Endothelial cell of umbilical vein (primary cell): ENCODE data around the gene NT5DC2. TPM values are rescaled to one million over a fixed set of nuclear protein-coding genes. Genes with fewer than 3 reads are reported as not detected.

Experiments used
- BruUV-seq: library from RNA; stranded (reverse); fragments of 400-500 nt; replicated peaks from 2 replicates; lab custom pipeline; 2021; lab: Mats Ljungman, UMichigan
- CTCF ChIA-PET: fragments of 300-600, 350-600 bp; sonication (Branson Sonifier 250); formaldehyde crosslinking; loops from one replicate; lab custom pipeline; 2021; ENCODE audit warnings: antibody characterized with exemption, inconsistent platforms; lab: Charles Lee
- POLR2A ChIA-PET: fragments of 300-600, 350-600 bp; sonication (Branson Sonifier 250); formaldehyde crosslinking; loops from one replicate; lab custom pipeline; 2021; ENCODE audit warnings: antibody characterized with exemption, inconsistent platforms; lab: Charles Lee
- DNase-seq: peaks from one replicate; pipeline ENCODE4 v3.0.0-alpha.2; 2011; ENCODE audit warnings: low read depth, low spot score
- FAIRE-seq: peaks from 2 replicates; lab custom pipeline; 2011; peaks lifted over from hg19 to GRCh38; lab: Jason Lieb, UNC
- H2AFZ ChIP-seq: 2 replicates; pipeline ENCODE4 v1.6.0; 2012; ENCODE audit warnings: low read depth, low read length, control low read depth, inconsistent platforms
- H3K27ac ChIP-seq: 2 replicates; pipeline ENCODE4 v1.5.1; 2011; ENCODE audit warnings: low read depth, mild to moderate bottlenecking, control low read depth, low read length, moderate library complexity; ENCODE audit not compliant: insufficient read depth
- H3K27me3 ChIP-seq, 2 experiments: 2 replicates each; pipeline versions ENCODE4 v1.6.0 to v1.6.1; 2011; ENCODE audit warnings: low read length in 2 of 2, mixed read lengths in 1 of 2; ENCODE audit not compliant: control insufficient read depth in 2 of 2, insufficient read depth in 2 of 2
- H3K36me3 ChIP-seq, 2 experiments: 2 replicates in 1 of 2; 3 replicates in 1 of 2; pipeline ENCODE4 v1.5.1; 2011; ENCODE audit warnings: low read length in 2 of 2, mild to moderate bottlenecking in 1 of 2, moderate library complexity in 1 of 2; ENCODE audit not compliant: control insufficient read depth in 2 of 2, insufficient read depth in 2 of 2; ENCODE audit errors: extremely low read depth in 1 of 2
- H3K4me1 ChIP-seq: 3 replicates; pipeline ENCODE4 v1.5.1; 2011; ENCODE audit warnings: mild to moderate bottlenecking, low read length; ENCODE audit not compliant: control insufficient read depth, insufficient read depth; ENCODE audit errors: extremely low read depth
- H3K4me2 ChIP-seq: 2 replicates; pipeline ENCODE4 v1.6.1; 2011; ENCODE audit warnings: low read length, control low read depth, mixed read lengths; ENCODE audit not compliant: insufficient read depth
- H3K4me3 ChIP-seq, 3 experiments: fragments of 200-600 bp in 1 of 3; sonication (generic), shearing (Covaris generic) in 1 of 3; replicated peaks in 1 of 3; 2 replicates each; pipeline ENCODE4 v1.5.1; 2011 to 2016; ENCODE audit warnings: control low read depth in 3 of 3, low read length in 3 of 3, mild to moderate bottlenecking in 2 of 3, inconsistent platforms in 1 of 3, low read depth in 1 of 3, moderate library complexity in 1 of 3; ENCODE audit not compliant: insufficient read depth in 1 of 3
- H3K79me2 ChIP-seq: 2 replicates; pipeline ENCODE4 v1.6.0; 2012; ENCODE audit warnings: low read length, inconsistent platforms; ENCODE audit not compliant: control insufficient read depth, insufficient read depth
- H3K9ac ChIP-seq: replicated peaks from 2 replicates; pipeline ENCODE3; 2011; ENCODE audit warnings: low read length, control low read depth; ENCODE audit not compliant: insufficient read depth; ENCODE audit errors: extremely low read depth
- H3K9me1 ChIP-seq: replicated peaks from 3 replicates; pipeline ENCODE4 v1.6.0; 2011; ENCODE audit warnings: mild to moderate bottlenecking, low read length; ENCODE audit not compliant: control insufficient read depth, insufficient read depth; ENCODE audit errors: extremely low read depth
- H3K9me3 ChIP-seq: replicated peaks from 2 replicates; pipeline ENCODE4 v1.5.1; 2012; ENCODE audit warnings: low read length, inconsistent platforms; ENCODE audit not compliant: control insufficient read depth, insufficient read depth
- H4K20me1 ChIP-seq: replicated peaks from 2 replicates; pipeline ENCODE3; 2011; ENCODE audit warnings: mild to moderate bottlenecking, low read length; ENCODE audit not compliant: control insufficient read depth, insufficient read depth; ENCODE audit errors: extremely low read depth
- EZH2 ChIP-seq: IDR thresholded peaks from 2 replicates; pipeline ENCODE4 v1.6.1; 2012; ENCODE audit warnings: borderline replicate concordance, low read depth, mild to moderate bottlenecking, moderate library complexity, low read length, inconsistent platforms; ENCODE audit not compliant: severe bottlenecking
- FOS ChIP-seq: IDR thresholded peaks from 2 replicates; pipeline ENCODE4 v1.6.1; 2011; ENCODE audit warnings: mild to moderate bottlenecking, low read length, moderate library complexity, borderline replicate concordance; ENCODE audit not compliant: insufficient read depth
- GATA2 ChIP-seq: IDR thresholded peaks from 2 replicates; pipeline ENCODE4 v1.7.0; 2011; ENCODE audit warnings: low read depth, mild to moderate bottlenecking, moderate library complexity, mixed read lengths, low read length; ENCODE audit not compliant: insufficient read length, insufficient read depth
- JUN ChIP-seq: IDR thresholded peaks from 2 replicates; pipeline ENCODE4 v1.6.1; 2011; ENCODE audit warnings: borderline replicate concordance, low read depth; ENCODE audit not compliant: insufficient read length, insufficient read depth
- MYC ChIP-seq: IDR thresholded peaks from one replicate; pipeline ENCODE4 v1.6.1; 2011; ENCODE audit warnings: mild to moderate bottlenecking, low read depth, low read length
- POLR2A ChIP-seq: IDR thresholded peaks from 2 replicates; pipeline ENCODE4 v1.6.1; 2012; ENCODE audit warnings: low read depth, mild to moderate bottlenecking, control low read depth, low read length
- POLR2AphosphoS5 ChIP-seq: IDR thresholded peaks from 2 replicates; pipeline ENCODE4 v1.6.1; 2012; ENCODE audit warnings: low read depth, mild to moderate bottlenecking, control low read depth, low read length, moderate library complexity; ENCODE audit not compliant: insufficient read depth
- dilution Hi-C: fragments of 300-500 bp; cut with MboI; formaldehyde crosslinking; loops from one replicate; pipeline ENCODE4 v1.15.0; 2019; ENCODE audit warnings: low sequenced_read_pairs; ENCODE audit not compliant: extremely low pct_ligation_motif_present
- intact Hi-C: fragments of 100-400 bp; cut with micrococcal nuclease; formaldehyde crosslinking; loops from one replicate; pipeline ENCODE4 v1.10.0; 2022
- polyA plus RNA-seq, 4 experiments: library from polyadenylated mRNA; depleted of rRNA in 3 of 4; stranded (reverse) in 3 of 4; unstranded in 1 of 4; fragments of >200 nt; gene quantifications; 2 replicates each; pipeline versions ENCODE4 v1.2.1 to v1.2.3, GENCODE V29; 2011 to 2012; ENCODE audit warnings: missing spikeins in 1 of 4
- total RNA-seq: library from RNA; stranded (reverse); gene quantifications from 2 replicates; pipeline ENCODE4 v1.2.3, GENCODE V29; 2021
- TF ChIP-seq, protein P1 (sequence below), 2 donors: IDR thresholded peaks; 1 replicate in 1 of 2; 2 replicates in 1 of 2; pipeline ENCODE4 v1.5.1; 2011; ENCODE audit warnings: low read length in 2 of 2, mild to moderate bottlenecking in 2 of 2, moderate library complexity in 2 of 2, control low read depth in 1 of 2, inconsistent platforms in 1 of 2, low read depth in 1 of 2; ENCODE audit not compliant: insufficient read depth in 1 of 2; ENCODE audit errors: extremely low read depth in 1 of 2
- TF ChIP-seq, protein P2 (sequence below): IDR thresholded peaks from 2 replicates; pipeline ENCODE4 v1.6.1; 2011; ENCODE audit not compliant: insufficient read depth, insufficient read length

Gene NT5DC2
- total and polyA plus RNA-seq, 2 donors (not counting 3 experiments of a cell fraction or from before 2014, with no cell fraction given): 298 to 402 TPM

DNA sequence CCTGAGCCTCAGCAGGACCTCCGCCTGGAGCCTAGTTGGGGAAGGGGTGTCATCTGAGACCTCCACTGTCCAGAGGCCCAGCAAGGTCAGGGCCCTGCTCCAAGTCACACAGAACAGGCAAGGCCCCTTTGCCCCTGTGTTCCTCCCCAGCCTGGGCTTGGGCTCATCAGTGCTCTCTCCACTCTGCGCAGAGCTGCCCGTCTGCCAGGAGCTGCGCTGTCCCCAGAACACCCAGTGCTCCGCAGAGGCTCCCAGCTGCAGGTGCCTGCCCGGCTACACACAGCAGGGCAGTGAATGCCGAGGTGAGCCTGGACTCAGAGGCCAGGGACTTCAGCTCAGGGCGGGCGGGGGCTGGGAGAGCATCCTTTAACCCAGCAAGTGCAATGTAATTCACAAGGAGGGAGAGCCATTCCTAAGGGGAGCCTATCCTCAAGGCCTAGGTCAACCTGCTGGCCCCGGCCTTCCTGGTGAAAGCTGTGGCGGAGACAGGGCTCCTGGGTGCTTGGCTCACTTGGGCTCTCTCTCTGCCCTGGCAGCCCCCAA lies 30.8 kb downstream of the NT5DC2 start:
- H3K4me2 ChIP-seq: no peak overlapping the region
- H3K27ac ChIP-seq: no peak overlapping the region
- H3K79me2 ChIP-seq: peaks cover 38% of the 10 kb centered on the region
- H3K4me3 ChIP-seq: no peak overlapping the region
- peaks cover 11% of the 10 kb centered on the region for H3K4me1 ChIP-seq
- dilution Hi-C loops: no loop called here
- ChIA-PET CTCF (no interaction called here), POLR2A (no interaction called here)
- no peaks in the 10 kb centered on the region for H3K9me3 ChIP-seq
- no TSS peak for BruUV-seq
- no peak overlapping the region for H2AFZ ChIP-seq
- no peak for FAIRE-seq
- no peaks in the 10 kb centered on the region for H3K9me1 ChIP-seq
- DNase-seq: no peak
- H3K36me3 ChIP-seq: peaks cover 20 to 58% of the 10 kb centered on the region in 2 experiments
- TF ChIP-seq MYC (no peak), EZH2 (no peak), POLR2A (no peak), JUN (no peak), GATA2 (no peak), FOS (no peak), POLR2AphosphoS5 (no peak)
- TF ChIP-seq, protein P1, sequence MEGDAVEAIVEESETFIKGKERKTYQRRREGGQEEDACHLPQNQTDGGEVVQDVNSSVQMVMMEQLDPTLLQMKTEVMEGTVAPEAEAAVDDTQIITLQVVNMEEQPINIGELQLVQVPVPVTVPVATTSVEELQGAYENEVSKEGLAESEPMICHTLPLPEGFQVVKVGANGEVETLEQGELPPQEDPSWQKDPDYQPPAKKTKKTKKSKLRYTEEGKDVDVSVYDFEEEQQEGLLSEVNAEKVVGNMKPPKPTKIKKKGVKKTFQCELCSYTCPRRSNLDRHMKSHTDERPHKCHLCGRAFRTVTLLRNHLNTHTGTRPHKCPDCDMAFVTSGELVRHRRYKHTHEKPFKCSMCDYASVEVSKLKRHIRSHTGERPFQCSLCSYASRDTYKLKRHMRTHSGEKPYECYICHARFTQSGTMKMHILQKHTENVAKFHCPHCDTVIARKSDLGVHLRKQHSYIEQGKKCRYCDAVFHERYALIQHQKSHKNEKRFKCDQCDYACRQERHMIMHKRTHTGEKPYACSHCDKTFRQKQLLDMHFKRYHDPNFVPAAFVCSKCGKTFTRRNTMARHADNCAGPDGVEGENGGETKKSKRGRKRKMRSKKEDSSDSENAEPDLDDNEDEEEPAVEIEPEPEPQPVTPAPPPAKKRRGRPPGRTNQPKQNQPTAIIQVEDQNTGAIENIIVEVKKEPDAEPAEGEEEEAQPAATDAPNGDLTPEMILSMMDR (IDR thresholded peaks at IDR 0.05; ENCODE audit: extremely low read depth in 1 of 2, insufficient read depth in 1 of 2, low read depth in 1 of 2, low read length in 2 of 2): no peak
- TF ChIP-seq, protein P2, sequence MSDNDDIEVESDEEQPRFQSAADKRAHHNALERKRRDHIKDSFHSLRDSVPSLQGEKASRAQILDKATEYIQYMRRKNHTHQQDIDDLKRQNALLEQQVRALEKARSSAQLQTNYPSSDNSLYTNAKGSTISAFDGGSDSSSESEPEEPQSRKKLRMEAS: no peak
- no peaks in the 10 kb centered on the region for H4K20me1 ChIP-seq
- H3K9ac ChIP-seq: no peak overlapping the region
- no peaks in the 10 kb centered on the region for H3K27me3 ChIP-seq
- intact Hi-C loops: no loop called here
